ENCODE results near the gene C1QL4.
"Not testable (repeated sequence)": the region's sequence is repeated elsewhere in the genome, so short reads cannot be mapped to it uniquely, and the experiment has no call there.

The C1QL4 gene

DNA sequence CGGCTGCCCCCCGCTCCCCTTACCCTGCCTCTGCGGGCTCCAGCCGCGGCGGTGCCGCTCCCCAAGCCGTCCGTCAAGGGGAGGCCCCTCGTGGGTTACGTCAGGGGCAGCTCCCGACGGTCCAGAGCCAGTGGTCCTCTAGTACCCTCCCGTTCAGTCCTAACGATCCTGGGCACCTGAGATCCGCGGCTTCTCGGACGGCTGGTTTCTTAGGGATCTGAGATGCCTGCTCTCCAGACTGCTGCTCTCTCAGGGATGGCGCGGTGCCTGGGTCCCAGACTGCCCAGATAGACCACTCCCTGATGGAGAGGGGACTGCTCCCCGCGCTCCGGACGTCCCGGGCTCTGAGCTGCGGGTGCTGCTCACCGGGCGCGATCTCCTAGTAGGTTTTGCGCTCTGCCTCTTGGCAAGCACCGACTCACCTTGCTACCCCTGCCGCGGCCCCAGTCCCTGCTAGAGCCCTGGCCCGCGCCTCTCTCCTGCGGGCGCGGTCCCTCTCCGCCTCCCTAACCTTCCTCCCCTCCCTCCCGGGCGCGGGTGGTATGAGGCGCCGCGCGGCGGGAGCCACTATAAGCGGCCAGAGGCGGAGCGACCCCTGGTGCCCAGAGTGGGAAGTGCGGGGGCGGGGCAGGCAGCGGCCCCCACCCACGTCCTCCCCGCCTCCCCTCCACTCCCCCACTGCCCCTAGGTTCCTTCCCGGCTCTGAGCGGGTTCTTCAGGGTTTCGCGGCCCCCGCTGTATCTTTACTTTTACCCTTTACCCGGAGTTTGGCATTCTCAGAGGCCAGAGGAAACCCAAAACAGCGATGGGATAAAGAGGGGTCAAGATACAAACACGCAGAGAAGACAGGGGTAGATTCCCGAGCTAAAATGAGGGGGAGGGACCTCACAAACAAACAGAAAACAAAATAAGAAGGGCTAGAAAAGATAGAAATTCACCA is at the start of gene C1QL4:
Gene C1QL4 (minus strand): TSS at position 544 of the 940 bp plus-strand sequence. CDS start 711 bp downstream, outside the sequence.
- peak; percentile 51 for DNase-seq

DNA sequence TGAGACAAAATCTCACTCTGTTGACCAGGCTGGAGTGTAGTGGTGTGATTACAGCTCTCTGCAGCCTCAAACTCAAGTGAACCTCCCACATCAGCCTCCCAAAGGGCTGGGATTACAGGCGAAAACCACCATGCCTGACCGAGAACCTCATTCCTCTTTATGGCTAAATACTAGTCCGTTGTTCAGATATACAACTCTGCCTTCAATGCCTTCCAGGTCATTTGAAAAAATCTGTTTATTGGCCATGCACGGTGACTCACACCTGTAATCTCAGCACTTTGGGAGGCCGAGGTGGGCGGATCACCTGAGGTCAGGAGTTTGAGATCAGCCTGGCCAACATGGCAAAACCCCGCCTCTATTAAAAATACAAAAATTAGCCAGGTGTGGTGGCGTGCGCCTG is 43.2 kb upstream of the C1QL4 start:
- not testable (repeated sequence) for DNase-seq

DNA sequence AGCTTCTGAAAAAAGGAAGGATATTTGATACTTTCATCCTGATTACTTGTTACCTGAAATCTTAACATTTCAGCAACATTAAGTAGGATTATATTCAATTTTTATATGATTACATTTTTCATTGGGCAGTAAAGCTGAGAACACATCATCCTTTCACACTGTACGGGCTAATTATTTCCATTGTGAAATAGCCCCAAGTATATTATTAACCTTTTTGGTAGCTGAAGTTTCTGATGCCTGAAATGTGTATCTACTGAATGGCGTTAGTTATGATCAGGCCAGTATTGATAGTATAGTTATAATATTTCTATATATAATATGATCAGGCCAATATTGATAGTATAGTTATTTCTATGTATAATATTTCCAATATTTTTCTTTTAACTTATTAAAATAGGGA is 40.4 kb upstream of the C1QL4 start:
- no peak for DNase-seq

DNA sequence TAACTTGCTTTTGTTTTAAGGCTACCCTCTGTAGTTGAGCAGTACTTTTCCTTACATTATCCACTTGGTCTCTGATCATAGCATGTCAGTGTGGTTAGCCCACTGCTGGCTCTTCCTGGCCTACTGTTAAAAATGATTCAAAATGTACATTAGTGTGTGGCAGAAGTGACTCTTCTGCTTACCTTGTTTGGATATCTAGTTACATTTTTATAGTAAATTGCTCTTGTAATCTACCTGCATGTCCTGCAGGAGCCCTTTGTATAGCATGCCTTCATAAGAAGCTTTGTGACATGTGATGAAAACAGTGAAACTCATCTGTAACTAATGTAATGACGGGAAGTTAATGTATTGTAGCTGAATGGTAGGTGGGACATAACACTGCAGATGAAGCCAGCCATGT is 38.4 kb upstream of the C1QL4 start:
- DNase-seq = no peak

DNA sequence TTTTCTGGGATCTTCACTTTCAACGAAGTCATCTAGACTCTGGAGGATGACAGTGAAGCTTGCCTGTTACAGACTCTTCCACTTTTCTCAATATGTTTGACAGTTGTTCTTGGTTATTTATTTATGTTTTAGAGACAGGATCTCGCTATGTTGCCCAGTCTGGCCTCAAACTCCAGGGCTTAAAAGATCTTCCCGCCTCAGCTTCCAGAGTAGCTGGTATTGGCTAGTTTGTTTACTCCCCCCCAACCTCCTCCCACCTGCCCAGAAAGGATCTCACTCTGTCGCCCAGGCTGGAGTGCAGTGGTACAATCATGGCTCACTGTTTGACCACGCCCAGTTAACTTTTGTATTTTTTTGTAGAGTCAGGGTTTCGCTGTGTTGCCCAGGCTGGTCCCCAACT is 33.6 kb upstream of the C1QL4 start:
- DNase-seq = no peak

DNA sequence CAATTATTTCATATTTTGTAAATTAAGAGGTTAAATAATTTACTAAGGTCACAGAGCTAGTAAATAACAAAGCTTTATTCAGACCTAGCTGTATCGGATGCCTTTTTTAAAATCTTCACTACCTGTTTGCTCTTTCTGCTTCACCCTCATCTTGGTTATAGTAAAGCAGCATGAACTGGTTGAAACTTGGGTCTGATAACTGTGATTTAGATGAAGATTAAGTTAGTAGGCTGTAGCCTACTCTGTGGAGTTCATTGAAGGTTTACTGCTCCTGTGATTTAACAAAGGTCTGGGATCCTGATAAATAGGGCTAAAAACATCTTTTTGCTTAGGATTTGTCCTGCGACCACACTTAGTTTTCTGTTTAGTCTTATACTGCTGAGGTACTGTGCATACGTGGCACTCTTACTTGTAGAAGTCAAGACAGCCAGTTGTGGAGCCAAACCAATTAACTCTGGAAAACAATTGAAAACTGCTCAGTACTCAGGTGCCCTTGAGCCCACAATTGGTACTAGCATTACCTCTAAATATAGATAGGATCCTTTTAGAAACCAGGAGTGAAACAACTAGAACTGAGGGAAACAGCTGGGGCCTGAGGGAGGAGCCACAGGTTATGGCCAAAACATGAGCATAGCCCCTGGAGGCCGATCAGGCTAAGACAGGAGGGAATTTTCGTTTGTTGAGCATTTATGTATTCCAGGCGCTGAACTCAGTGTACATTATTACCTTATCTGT is 32.6 kb upstream of the C1QL4 start:
- peak; percentile 49 for DNase-seq

DNA sequence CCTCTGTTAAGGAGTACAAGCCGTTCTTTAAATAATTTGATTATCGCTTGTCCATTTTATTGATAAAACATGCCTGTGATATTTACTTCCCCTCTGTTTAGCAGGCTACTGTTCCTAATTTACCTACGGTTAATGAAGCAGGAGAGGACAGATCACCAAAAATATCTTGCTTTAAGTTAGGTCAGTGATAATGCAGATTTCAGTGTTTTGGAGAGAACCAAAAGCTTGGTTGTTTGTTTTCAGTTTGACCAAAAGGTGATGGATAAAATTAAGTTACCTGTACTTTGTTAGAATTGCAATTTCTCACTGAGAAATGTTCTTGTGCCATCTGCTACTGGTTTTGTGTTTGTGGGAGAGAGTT is 31.2 kb upstream of the C1QL4 start:
- DNase-seq = no peak

DNA sequence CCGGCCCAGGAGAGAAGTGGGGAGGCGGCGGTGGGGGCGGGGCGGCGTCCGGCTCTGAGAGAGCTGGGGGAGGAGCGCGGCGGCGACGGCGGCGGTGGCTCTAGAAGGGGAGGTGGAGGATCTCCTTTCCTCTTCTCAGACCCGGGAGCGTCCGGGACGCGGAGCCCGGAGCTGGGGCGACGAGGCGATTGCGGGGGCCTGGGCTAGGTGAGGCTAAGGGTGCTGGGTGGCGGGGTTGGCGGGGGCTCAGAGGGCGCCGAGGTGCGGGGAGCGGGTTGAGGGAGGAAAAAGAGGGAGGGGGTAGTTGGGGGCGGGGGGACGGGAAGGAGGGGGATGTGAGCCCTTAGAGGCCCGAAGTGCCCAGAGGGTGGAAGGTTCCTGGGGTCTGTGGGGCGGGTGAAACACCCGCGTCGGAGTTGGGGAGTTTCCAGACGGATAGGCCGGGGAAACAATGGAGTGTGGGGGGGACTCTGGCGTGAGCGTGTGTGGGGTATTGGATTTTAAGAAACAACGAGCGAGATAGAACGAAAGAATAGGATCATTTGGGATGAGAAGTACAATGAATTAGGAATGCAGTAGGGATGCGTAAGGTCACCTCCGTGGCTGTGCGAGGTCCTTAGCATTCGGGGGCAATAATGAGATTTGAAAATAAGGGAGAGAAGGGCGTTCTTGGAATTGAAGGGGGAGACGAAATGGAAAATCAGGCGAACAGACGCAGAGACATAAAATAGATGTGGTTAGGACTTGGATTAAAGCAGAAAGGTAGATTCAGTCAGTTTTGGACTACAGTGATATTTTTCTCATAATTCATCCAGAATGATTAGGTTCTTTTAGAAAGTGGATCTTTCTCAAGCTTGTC is 30.6 kb upstream of the C1QL4 start, which contains the start of gene SPATS2:
Gene SPATS2 (plus strand): TSS at position 82 of the 859 bp plus-strand sequence. CDS start 93,551 bp downstream, outside the sequence.
- no peak for DNase-seq

DNA sequence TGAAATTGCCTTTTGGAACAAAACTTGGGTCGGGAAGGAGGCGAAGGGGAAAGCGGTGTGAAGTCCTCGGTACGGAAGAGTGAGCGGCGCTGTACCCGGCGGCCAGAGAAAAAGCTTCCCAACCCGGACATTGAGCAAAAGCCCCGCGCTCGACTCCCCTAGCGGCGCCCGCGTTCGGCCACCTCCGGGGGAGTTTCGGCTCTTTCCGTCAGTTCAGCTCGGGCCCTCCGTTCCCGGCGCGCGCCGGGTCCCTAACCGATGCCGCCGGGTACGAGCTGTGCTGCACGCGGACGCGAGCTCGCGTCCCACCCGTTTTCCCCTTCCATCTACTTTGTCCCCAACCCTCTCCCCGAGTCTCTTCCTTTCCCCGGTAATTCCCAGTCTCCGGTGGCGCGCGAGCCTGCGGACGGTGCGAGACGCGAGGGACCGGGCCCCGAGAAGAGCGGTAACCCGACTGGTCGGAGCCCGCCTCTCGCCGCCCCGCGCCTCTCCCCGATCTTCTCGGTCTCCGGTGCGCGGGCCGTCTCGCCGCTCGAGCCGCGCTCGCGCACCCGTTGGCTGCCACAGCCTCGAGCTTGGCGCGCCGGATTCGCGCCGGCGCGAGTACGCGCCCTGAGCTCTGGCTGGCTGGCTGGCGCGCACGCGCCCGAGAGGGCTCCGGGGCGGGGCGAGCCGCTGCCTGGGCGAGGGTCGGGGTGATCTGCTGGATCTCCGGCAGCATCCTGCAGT is 29.8 kb upstream of the C1QL4 start:
- DNase-seq = peak; percentile 90

DNA sequence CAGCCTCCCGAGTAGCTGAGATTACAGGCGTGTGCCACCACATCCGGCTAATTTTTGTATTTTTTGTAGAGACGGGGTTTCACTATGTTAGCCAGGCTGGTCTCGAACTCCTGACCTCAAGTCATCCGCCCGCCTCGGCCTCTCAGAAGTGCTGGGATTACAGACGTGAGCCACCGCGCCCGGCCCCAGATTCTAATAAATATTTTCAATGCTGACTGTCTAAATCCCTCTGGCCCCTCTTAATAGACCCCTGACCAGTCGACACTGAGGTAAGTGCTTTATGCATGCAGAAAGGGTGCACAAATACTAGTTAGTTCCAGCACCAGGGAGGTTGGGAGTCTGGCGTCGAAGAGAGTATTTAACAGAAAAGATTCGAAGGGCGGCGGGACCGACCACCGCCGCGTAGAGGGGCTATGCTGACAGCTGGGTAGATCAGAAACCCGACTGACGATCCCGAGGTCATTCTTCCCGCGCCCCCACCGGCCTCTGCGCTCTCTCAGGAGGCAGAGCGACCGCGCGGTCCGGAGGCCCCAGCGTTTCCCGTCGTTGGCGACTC is 29.2 kb upstream of the C1QL4 start:
- DNase-seq = no peak

DNA sequence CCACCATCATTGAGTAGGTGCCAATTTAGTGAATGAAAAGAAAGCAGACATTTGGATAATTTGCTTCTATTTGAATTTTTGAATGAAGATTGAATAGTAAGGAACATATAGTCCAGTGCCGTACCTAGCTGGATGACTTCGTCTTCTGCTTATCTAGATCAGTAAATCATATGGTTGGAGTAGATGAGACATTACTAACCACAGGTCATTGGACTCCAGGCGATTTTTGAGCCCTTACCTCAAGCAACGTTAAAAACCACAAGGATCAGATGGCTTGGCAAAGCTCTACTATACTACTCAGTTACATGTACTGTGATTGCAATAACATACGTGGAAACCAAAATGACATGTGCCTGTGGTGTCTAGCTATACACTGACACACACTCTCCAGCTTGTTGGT is 28.6 kb upstream of the C1QL4 start:
- peak; percentile 15 for DNase-seq

DNA sequence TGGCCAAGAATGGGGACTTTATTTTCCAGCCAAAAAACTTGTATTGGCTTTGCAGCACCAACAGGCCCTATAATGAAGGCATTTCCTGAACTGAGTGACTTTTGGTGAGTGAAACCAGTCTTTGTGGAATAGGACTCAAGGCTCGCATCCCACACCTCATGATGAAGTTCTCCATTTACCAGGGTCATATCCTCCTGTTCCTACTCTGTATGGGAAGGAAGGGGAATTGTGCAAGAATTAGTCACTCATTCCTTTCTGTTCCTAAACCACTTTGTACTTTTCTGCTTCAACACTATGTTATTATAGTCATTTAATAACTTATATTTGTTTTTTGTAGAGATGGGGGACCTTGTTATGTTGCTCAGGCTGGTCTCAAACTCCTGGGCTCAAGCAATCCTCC is 28.0 kb upstream of the C1QL4 start:
- DNase-seq = no peak

DNA sequence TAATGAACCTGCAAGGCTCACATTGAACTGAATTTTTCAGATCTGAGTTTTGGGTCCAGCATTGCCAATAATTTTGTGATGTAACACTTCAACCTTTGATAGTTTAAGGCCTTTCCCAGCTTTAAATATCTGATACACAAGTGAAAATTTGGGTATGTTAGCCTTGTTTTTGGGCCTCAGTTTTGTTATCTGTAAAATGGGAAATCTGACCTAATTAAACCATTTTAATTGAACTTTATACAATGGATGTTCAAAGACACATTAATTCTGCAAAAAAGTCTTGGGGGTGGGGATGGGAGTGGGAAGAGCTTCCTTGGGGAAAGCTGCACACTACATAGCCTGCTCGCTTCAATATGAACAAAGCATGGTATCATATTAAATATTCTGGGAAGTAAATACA is 25.1 kb upstream of the C1QL4 start:
- DNase-seq = no peak

DNA sequence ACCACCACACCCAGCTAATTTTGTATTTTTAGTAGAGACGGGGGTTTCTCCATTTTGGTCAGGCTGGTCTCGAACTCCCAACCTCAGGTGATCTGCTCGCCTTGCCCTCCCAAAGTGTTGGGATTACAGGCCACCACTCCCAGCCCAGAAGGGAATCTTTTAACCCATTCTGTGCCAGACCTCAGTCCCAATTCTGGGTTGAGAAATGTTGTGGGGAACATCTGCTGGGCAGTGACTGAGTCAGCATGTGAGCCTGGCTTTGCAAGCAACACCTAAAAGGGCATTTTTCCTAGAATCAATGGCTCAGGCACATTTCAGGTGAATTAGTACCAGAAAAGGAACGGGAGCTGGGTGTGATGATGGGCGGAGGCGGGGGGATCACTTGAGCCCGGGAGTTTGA is 22.7 kb upstream of the C1QL4 start:
- no peak for DNase-seq

DNA sequence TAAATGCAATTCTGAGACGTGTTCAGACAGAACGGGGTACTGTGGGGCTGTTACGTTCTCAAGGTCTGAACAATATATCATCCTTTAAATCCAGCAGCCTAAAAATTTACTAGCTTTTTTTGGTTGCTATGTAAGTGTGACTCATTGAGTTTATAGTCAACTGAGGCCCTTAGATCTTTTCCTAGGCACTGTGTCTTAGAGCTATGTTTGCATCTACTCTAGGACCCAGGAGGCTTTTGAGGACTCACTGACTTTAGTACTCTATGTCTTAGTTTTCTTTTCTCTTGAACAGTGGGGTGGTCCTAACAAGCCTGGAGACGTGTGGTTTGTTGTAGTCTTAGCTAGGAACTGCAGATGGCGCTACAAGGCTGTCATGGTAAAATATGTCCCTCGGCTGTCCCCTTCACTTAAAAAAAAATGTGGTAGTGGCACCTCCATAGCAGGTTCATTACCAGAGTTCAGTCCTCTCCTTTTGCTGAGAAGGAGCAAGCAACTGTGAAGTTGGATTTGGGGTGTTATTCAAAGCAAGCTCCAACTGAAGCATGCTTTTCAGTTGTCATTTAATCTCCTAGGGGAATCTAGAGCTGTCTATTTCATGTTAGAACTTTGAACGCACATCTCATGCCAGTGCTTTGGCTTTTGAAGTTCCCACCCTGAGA is 21.6 kb upstream of the C1QL4 start:
- peak; percentile 36 for DNase-seq

DNA sequence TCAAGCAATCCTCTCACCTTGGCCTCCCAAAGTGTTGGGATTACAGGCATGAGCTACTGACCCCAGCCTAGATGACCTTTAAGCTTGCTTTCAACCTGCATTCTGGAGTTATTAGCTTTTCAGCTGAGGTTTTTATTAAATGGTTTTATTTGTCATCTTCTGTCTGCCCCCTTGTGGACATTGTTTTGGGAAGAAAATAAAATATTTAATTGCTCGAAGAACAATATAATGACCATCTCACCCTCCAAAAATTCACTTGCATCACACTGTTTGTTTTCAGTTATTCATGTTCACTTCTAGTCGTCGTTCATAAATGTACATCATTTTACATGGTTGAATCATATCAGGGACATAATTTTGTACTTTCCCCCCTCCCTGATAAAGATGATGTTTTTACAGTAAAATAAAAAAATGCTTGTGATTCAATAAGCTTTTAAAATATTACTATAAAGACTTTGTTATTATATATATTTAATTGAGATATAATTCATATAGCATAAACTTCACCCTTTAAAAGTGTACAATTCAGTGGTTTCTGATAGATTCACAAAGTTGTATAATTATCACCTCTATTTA is 20.2 kb upstream of the C1QL4 start:
- DNase-seq = no peak

DNA sequence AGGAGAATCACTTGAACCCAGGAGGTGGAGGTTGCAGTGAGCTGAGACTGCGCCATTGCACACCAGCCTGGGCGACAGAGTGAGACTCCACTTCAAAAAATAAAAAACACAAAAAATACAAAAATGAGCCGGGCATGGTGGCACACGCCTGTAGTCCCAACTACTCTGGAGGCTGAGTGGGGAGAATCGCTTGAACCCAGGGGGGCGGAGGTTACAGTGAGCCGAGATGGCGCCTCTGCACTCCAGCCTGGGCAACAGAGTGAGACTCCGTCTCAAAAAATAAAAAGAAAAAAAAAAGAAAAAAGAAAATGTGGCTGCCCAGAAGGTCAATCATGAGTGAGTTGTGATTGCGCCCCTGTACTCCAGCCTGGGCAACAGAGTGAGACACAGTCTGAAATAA is 18.9 kb upstream of the C1QL4 start:
- DNase-seq = no peak

DNA sequence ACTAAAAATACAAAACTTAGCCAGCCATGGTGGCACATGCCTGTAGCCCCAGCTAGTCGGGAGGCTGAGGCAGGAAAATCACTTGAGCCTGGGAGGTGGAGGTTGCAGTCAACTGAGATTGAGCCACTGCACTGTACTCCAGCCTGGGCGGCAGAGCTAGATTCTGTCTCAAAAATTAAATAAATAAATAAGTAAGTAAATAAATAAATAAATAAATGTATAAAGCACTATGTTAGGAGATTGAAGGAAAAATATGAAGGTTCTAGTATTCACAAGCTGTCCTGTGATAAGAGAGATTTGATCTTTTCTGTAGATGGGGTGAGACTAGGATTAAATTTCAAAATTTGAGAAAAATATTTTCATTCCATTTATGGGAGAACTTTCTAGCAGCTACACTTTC is 15.4 kb upstream of the C1QL4 start:
- DNase-seq = no peak

DNA sequence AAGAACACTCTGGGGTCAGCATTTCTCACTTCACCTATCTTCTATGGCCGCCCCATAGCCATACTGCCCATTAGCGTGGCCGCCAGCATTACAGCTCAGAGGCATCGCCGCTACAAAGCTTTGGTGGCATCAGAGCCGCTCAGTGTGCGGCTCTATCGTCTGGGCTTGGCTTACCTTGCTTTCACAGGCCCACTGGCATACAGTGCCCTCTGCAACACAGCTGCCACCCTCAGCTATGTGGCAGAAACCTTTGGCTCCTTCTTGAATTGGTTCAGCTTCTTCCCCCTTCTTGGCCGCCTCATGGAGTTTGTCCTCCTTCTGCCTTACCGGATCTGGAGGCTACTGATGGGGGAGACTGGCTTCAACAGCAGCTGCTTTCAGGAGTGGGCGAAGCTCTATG is 12.3 kb upstream of the C1QL4 start:
- DNase-seq = no peak

DNA sequence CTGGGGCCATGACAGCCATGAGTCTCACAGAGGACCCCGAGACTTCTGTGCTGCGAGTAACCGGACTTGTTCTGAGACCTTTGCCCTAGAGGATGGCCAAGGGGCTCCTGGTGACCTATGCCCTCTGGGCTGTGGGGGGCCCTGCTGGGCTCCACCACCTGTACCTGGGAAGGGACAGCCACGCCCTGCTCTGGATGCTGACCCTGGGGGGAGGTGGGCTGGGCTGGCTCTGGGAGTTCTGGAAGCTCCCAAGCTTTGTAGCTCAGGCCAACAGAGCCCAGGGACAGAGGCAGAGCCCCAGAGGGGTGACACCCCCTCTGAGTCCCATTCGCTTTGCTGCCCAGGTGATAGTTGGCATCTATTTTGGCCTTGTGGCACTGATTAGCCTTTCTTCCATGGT is 11.8 kb upstream of the C1QL4 start:
- DNase-seq = no peak

Measured in NCI-H2029 (cell line).